Panc1 (cell line): Measurements from ENCODE around the gene UPK2. TPM values are rescaled to one million over a fixed set of nuclear protein-coding genes. Genes with fewer than 3 reads are reported as not detected.

Experiments
- ATAC-seq: fragments of 200-7000 bp; cut with Tn5 transposase; 2 replicates; pipeline ENCODE4 v1.9.1; 2020; ENCODE audit warnings: mild to moderate bottlenecking, moderate library complexity
- BruUV-seq: library from RNA; stranded (reverse); fragments of 400-500 nt; replicated peaks from 2 replicates; lab custom pipeline; 2021; lab: Mats Ljungman, UMichigan
- CTCF ChIA-PET: fragments of 300-600 bp; sonication (Branson Sonifier 250); formaldehyde crosslinking; loops from one replicate; lab custom pipeline; 2022; ENCODE audit warnings: antibody characterized with exemption; lab: Charles Lee
- POLR2A ChIA-PET: fragments of 300-600 bp; sonication (Branson Sonifier 250); formaldehyde crosslinking; loops from one replicate; lab custom pipeline; 2022; ENCODE audit warnings: antibody characterized with exemption; lab: Charles Lee
- DNase-seq: peaks from one replicate; pipeline ENCODE4 v3.0.0-alpha.2; 2010; ENCODE audit warnings: low read depth, low spot score
- H3K27ac ChIP-seq: 2 replicates; pipeline ENCODE4 v1.5.1; 2011; ENCODE audit warnings: mild to moderate bottlenecking, low read length, inconsistent platforms
- H3K27me3 ChIP-seq: fragments of 200-500 bp; sonication (Bioruptor generic); 2 replicates; pipeline ENCODE4 v1.6.0; 2014; ENCODE audit warnings: low read length, inconsistent platforms; ENCODE audit not compliant: control insufficient read depth, insufficient read depth
- H3K36me3 ChIP-seq: fragments of 200-500 bp; sonication (Bioruptor generic); 2 replicates; pipeline ENCODE4 v1.5.1; 2014; ENCODE audit warnings: inconsistent platforms, mild to moderate bottlenecking, low read length, moderate library complexity; ENCODE audit not compliant: control insufficient read depth, insufficient read depth
- H3K4me1 ChIP-seq: 2 replicates; pipeline ENCODE4 v1.5.1; 2011; ENCODE audit warnings: inconsistent platforms, mild to moderate bottlenecking, low read length, moderate library complexity; ENCODE audit not compliant: control insufficient read depth, insufficient read depth
- H3K4me3 ChIP-seq, 2 experiments: 2 replicates each; pipeline ENCODE4 v1.5.1; 2011 to 2012; ENCODE audit warnings: low read depth in 2 of 2, low read length in 2 of 2, mild to moderate bottlenecking in 2 of 2, inconsistent platforms in 1 of 2, moderate library complexity in 1 of 2
- H3K9me3 ChIP-seq: fragments of 200-500 bp; sonication (Bioruptor generic); 2 replicates; pipeline ENCODE4 v1.5.1; 2014; ENCODE audit warnings: low read depth, mild to moderate bottlenecking, inconsistent platforms, low read length, moderate library complexity; ENCODE audit not compliant: control insufficient read depth, insufficient read depth
- CTCF ChIP-seq: fragments of 450-650 bp; IDR thresholded peaks from 2 replicates; pipeline ENCODE4 v1.5.1; 2017; ENCODE audit warnings: mild to moderate bottlenecking
- POLR2AphosphoS5 ChIP-seq: IDR thresholded peaks from 2 replicates; pipeline ENCODE4 v1.6.1; 2012; ENCODE audit warnings: mild to moderate bottlenecking, low read depth, low read length, moderate library complexity
- REST ChIP-seq, 2 experiments: IDR thresholded peaks; 2 replicates each; pipeline ENCODE4 v1.6.1; 2011 to 2012; ENCODE audit warnings: low read depth in 2 of 2, control low read depth in 1 of 2, low read length in 1 of 2, mild to moderate bottlenecking in 1 of 2, moderate library complexity in 1 of 2; ENCODE audit not compliant: insufficient read depth in 1 of 2
- SIN3A ChIP-seq: IDR thresholded peaks from 2 replicates; pipeline ENCODE4 v1.6.1; 2012; ENCODE audit warnings: low read depth, mild to moderate bottlenecking, low read length, moderate library complexity, borderline replicate concordance; ENCODE audit not compliant: insufficient read depth
- TCF7L2 ChIP-seq: IDR thresholded peaks from 2 replicates; pipeline ENCODE4 v1.6.1; 2011; ENCODE audit warnings: mild to moderate bottlenecking, low read depth, low read length, inconsistent platforms
- in situ Hi-C: cut with HindIII; loops from 2 replicates; pipeline ENCODE4 v1.10.0; 2016; ENCODE audit warnings: low sequenced_read_pairs, low pct_unique_long_range_greater_than_20kb
- intact Hi-C: fragments of 100-400 bp; cut with micrococcal nuclease; formaldehyde crosslinking; loops from one replicate; pipeline ENCODE4 v1.10.0; 2022; ENCODE audit not compliant: unreplicated experiment
- total RNA-seq: library from RNA; stranded (reverse); gene quantifications from one replicate; pipeline ENCODE4 v1.2.1, GENCODE V29; 2021; ENCODE audit not compliant: unreplicated experiment

Gene UPK2
- total RNA-seq, 1 experiment from 2014 or later = 0.92 TPM

GRCh38 chr11:118921929-118922744, 34.0 kb upstream of the UPK2 start:
- DNase-seq (no peak), ATAC-seq (peak; percentile 20)
- Histone ChIP-seq H3K27ac (peak overlapping the region; percentile 97), H3K9me3 (no peaks in the 10 kb centered on the region), H3K36me3 (no peaks in the 10 kb centered on the region; the same call in 1 of the 2 replicates), H3K4me1 (peaks cover 50% of the 10 kb centered on the region), H3K27me3 (no peaks in the 10 kb centered on the region), H3K4me3 (peak overlapping the region; percentile 81 to 99)
- intact Hi-C loops = no loop called here
- ChIA-PET CTCF (interaction anchor here (0.6 to 1.1 kb wide), 2 partner anchors 11 to 358 kb away, joined by 4 to 7 read pairs; no protein-coding TSS in a partner anchor), POLR2A (interaction anchor here (0.8 to 1.8 kb wide), 3 partner anchors 10 to 13 kb away, joined by 3 to 11 read pairs (median 6); no protein-coding TSS in a partner anchor)
- no TSS peak for BruUV-seq
- TF ChIP-seq REST (IDR thresholded peaks at IDR 0.05; ENCODE audit: insufficient read depth in 1 of 2, low read depth in 2 of 2, low read length in 1 of 2) (peak in 1 of 2 experiments; percentile 44; a peak in 1 of 4 replicates), CTCF (no peak), POLR2AphosphoS5 (peak; percentile 77), TCF7L2 (no peak), SIN3A (peak; percentile 27; the same call in 1 of the 2 replicates)
- in situ Hi-C loops = no loop called here

- H3K27me3 ChIP-seq = no peaks in the 10 kb centered on the region
- no TSS peak for BruUV-seq
- peak overlapping the region; percentile 81 to 99 for H3K4me3 ChIP-seq
- H3K4me1 ChIP-seq = peaks cover 50% of the 10 kb centered on the region
- ATAC-seq = no peak
- intact Hi-C loops (no loop called here), in situ Hi-C loops (no loop called here)
- DNase-seq = no peak
- peak overlapping the region; percentile 97 for H3K27ac ChIP-seq
- no peaks in the 10 kb centered on the region; the same call in 1 of the 2 replicates for H3K36me3 ChIP-seq
- no peaks in the 10 kb centered on the region for H3K9me3 ChIP-seq
- CTCF ChIA-PET = interaction anchor here (1.1 kb wide), 1 partner anchor 12 kb away, joined by 4 read pairs; no protein-coding TSS in a partner anchor
- POLR2A ChIA-PET = interaction anchor here (0.8 to 1.8 kb wide), 4 partner anchors 9 to 14 kb away, joined by 3 to 11 read pairs (median 8); no protein-coding TSS in a partner anchor
- TF ChIP-seq SIN3A (0 out of 2 replicates have a peak, but pooled peaks have one; percentile 52), REST (IDR thresholded peaks at IDR 0.05; ENCODE audit: insufficient read depth in 1 of 2, low read depth in 2 of 2, low read length in 1 of 2) (no peak)
Observed at GRCh38 chr11:118922745-118923627, 33.1 kb upstream of the UPK2 start.
